ENCODE data around the gene NRL.
"Not testable (repeated sequence)": the region's sequence is repeated elsewhere in the genome, so short reads cannot be mapped to it uniquely, and the experiment has no call there.

The NRL gene

DNA sequence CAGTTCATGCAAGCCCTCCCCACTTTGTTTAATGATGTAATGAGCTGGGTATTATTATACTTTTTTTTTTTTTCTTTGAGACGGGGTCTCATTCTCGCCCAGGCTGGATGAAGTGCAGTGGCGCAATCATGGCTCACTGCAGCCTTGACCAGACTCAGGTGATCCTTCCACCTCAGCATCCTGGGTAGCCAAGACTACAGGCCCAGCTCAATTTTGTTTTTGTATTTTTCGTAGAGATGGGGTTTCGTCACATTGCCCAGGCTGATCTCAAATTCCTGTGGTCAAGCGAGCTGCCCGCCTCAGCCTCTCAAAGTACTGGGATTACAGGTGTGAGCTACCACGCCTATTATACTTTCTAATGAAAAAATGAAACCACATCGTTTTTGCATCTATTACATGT lies 4.7 kb downstream of the NRL start:
- DNase-seq (ENCODE audit: low read depth), result no peak

DNA sequence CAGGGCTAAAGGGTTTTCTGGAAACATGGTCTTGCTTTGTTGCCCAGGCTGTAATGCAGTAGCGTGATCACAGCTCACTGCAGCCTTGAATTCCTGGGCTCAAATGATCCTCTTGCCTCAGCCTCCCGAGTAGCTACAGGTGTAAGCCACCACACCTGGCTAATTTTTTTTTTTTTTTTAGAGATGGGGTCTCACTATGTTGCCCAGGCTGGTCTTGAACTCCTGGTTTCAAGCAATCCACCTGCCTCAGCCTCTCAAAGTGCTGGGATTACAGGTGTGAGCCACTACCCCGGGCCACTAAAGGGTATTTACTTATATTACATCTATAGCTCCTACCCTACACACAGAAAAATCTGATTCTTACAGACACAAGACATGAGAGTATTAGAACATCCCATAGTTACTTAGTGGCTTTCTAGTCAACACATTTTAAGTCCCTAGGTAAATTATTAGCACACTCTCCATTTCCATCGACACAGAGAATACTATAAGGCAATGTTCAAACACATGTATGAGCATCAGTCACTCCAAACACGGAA lies 6.3 kb downstream of the NRL start:
- DNase-seq (ENCODE audit: low read depth), result no peak
- TF ChIP-seq, protein P1, sequence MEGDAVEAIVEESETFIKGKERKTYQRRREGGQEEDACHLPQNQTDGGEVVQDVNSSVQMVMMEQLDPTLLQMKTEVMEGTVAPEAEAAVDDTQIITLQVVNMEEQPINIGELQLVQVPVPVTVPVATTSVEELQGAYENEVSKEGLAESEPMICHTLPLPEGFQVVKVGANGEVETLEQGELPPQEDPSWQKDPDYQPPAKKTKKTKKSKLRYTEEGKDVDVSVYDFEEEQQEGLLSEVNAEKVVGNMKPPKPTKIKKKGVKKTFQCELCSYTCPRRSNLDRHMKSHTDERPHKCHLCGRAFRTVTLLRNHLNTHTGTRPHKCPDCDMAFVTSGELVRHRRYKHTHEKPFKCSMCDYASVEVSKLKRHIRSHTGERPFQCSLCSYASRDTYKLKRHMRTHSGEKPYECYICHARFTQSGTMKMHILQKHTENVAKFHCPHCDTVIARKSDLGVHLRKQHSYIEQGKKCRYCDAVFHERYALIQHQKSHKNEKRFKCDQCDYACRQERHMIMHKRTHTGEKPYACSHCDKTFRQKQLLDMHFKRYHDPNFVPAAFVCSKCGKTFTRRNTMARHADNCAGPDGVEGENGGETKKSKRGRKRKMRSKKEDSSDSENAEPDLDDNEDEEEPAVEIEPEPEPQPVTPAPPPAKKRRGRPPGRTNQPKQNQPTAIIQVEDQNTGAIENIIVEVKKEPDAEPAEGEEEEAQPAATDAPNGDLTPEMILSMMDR (conservative IDR thresholded peaks at IDR 0.05; ENCODE audit: control insufficient read depth, insufficient read depth, low read depth, low read length), result no peak
- H3K4me3 ChIP-seq (ENCODE audit: control insufficient read depth, low read depth, low read length), result no peak overlapping the region

More for the DNA sequence above, 4.7 kb downstream of the NRL start:
- no peak overlapping the region for H3K4me3 ChIP-seq (ENCODE audit: control insufficient read depth, low read depth, low read length)
- TF ChIP-seq, protein P1 (conservative IDR thresholded peaks at IDR 0.05; ENCODE audit: control insufficient read depth, insufficient read depth, low read depth, low read length), result no peak

DNA sequence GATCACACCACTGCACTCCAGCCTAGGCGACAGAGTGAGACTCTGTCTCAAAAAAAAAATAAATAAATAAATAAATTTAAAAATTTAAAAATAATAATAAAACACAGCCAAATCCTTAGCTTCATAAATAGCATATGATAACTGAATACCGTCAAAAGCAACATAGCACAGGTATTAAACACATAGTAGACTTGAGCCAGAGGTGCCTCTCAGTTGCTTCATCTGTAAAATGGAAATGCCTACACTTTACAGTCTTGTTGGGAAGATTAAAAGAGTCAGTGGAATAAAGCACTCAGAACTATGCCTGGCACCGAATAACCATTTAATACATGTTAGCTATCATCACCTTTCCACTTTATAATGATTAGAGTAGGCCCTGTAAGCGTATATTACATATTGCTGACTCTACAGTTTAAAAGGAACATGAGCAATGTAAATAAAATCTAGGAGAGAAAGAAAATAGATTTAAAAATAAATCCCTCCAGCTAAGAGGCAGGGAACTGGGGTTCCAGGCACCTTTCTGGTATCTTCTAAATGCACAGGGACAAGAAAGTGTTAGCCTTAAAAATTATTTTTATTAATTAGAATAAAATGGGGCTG lies 8.0 kb downstream of the NRL start:
- DNase-seq (ENCODE audit: low read depth), result no peak
- no peak overlapping the region for H3K4me3 ChIP-seq (ENCODE audit: control insufficient read depth, low read depth, low read length)
- TF ChIP-seq, protein P1 (conservative IDR thresholded peaks at IDR 0.05; ENCODE audit: control insufficient read depth, insufficient read depth, low read depth, low read length), result no peak

DNA sequence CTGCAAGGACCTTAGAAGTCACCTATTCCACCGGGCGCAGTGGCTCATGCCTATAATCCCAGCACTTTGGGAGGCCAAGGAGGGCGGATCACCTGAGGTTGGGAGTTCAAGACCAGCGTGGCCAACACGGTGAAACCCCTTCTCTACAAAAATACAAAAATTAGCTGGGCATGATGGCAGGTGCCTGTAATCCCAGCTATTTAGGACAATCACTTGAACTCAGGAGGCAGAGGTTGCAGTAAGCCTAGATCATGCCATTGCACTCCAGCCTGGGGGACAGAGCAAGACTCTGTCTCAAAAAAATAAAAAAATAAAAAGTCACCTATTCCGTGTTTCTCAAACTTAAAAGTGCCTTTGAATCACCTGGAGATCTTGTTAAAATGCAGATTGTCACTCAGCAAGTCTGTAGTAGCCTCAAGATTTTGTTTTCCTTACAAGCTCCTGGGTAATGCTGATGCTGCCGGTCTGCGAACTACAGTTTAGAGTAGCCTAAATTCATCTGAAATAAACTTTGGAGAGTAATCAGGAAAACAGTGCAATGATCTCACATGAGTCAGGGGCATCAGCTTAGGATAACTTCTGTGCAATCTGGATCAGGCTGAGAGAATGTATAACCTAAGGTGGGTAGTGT lies 9.0 kb downstream of the NRL start:
- not testable (repeated sequence) for H3K4me3 ChIP-seq (ENCODE audit: control insufficient read depth, low read depth, low read length); DNase-seq (ENCODE audit: low read depth)

DNA sequence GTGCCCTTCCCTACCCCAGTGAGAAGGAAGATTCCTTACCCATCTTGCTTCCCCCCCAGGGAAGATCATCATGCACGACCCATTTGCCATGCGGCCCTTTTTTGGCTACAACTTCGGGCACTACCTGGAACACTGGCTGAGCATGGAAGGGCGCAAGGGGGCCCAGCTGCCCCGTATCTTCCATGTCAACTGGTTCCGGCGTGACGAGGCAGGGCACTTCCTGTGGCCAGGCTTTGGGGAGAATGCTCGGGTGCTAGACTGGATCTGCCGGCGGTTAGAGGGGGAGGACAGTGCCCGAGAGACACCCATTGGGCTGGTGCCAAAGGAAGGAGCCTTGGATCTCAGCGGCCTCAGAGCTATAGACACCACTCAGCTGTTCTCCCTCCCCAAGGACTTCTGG lies 11.3 kb downstream of the NRL start:
- no peak overlapping the region for H3K4me3 ChIP-seq (ENCODE audit: control insufficient read depth, low read depth, low read length)
- DNase-seq (ENCODE audit: low read depth), result no peak
- TF ChIP-seq, protein P1 (conservative IDR thresholded peaks at IDR 0.05; ENCODE audit: control insufficient read depth, insufficient read depth, low read depth, low read length), result no peak

DNA sequence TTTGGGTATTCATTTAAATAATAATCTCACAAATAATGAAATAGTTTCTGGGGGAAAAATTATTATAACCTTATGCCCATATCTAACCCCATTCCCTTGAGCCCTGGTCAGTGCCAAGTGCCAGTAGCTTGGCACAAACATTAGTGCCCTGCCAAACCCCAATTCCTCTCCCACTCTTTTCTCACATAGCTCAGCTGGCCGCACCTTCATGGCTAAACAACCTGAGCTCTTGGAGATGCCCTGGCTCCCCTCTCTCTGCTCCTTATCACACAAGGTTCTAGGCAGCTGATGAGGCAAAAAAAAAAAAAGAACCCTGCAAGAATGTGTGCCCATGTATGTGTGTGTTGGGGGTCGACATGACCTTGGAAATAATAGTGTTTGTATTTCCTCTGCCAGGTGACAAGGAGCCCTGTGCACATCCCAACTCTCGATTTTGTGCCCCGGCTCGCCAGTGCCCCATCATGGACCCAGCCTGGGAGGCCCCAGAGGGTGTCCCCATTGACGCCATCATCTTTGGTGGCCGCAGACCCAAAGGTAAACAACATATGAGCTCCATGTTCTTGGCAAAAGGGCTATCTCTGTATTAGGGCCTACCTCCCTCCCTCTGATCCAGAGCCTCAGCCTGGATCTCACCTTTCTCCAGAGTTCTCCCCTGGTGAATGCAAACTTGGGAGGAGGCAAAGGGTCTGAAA lies 12.2 kb downstream of the NRL start:
- H3K4me3 ChIP-seq (ENCODE audit: control insufficient read depth, low read depth, low read length), result no peak overlapping the region
- TF ChIP-seq, protein P1 (conservative IDR thresholded peaks at IDR 0.05; ENCODE audit: control insufficient read depth, insufficient read depth, low read depth, low read length), result no peak
- DNase-seq (ENCODE audit: low read depth), result no peak

DNA sequence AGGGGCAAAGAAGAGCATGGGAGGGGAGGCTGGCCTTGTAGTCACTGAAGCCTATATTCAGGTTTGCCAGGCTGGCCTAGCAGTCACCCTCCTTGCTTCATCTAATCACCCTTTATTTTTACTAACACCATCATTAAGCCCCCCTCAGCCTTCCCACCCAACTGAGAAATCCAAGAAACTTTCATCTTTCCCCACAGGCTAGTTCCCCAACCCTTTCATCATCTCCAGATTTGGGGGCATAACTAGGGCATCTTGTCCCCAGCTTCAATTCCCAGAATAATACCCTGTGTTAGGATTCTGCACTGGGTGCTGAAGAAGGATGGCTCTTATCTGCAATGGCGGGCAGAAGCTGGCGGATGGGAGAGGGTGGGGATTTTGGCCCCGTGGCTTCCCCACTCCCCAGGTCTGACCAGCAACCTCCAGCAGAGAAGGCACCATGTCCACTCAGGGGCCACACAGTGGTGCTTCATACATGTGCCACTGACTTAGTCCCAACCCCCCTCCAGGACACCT lies 13.7 kb downstream of the NRL start:
- no peak overlapping the region for H3K4me3 ChIP-seq (ENCODE audit: control insufficient read depth, low read depth, low read length)
- TF ChIP-seq, protein P1 (conservative IDR thresholded peaks at IDR 0.05; ENCODE audit: control insufficient read depth, insufficient read depth, low read depth, low read length), result no peak
- DNase-seq (ENCODE audit: low read depth), result no peak

All from fibroblast of mammary gland (primary cell).